ENCODE data around the gene NPHP4.

- TF ChIP-seq ZNF274 (IDR thresholded peaks at IDR 0.05; ENCODE audit: low read depth, low read length): no peak
- TF ChIP-seq, protein P1, sequence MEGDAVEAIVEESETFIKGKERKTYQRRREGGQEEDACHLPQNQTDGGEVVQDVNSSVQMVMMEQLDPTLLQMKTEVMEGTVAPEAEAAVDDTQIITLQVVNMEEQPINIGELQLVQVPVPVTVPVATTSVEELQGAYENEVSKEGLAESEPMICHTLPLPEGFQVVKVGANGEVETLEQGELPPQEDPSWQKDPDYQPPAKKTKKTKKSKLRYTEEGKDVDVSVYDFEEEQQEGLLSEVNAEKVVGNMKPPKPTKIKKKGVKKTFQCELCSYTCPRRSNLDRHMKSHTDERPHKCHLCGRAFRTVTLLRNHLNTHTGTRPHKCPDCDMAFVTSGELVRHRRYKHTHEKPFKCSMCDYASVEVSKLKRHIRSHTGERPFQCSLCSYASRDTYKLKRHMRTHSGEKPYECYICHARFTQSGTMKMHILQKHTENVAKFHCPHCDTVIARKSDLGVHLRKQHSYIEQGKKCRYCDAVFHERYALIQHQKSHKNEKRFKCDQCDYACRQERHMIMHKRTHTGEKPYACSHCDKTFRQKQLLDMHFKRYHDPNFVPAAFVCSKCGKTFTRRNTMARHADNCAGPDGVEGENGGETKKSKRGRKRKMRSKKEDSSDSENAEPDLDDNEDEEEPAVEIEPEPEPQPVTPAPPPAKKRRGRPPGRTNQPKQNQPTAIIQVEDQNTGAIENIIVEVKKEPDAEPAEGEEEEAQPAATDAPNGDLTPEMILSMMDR (IDR thresholded peaks at IDR 0.05 in 2 of 3, conservative IDR thresholded peaks at IDR 0.05 in 1 of 3; ENCODE audit: borderline replicate concordance in 1 of 3, insufficient read depth in 1 of 3, low read depth in 2 of 3, low read length in 2 of 3): no peak
- TF ChIP-seq POLR2A (IDR thresholded peaks at IDR 0.05; ENCODE audit: borderline replicate concordance, extremely low read depth, insufficient read depth, insufficient read length): no peak
- TF ChIP-seq EGR1 (IDR thresholded peaks at IDR 0.05; ENCODE audit: low read depth): no peak
Measured at GRCh38 chr1:5864256-5864655, 128.0 kb downstream of the NPHP4 start.
